ENCODE measurements around the gene LPIN2. TPM values are rescaled to one million over a fixed set of nuclear protein-coding genes. Genes with fewer than 3 reads are reported as not detected.

LPIN2 gene
- polyA plus RNA-seq, 4 donors = 38.0 to 41.3 (median 40.4) TPM

GRCh38 chr18:2967357-2967756 lies 45.6 kb downstream of the LPIN2 start:
- DNase-seq (ENCODE audit: low read depth in 4 of 4, low spot score in 2 of 4) = no peak

- no peak for DNase-seq (ENCODE audit: low read depth in 4 of 4, low spot score in 2 of 4)
Observed at GRCh38 chr18:2966560-2966959, 46.4 kb downstream of the LPIN2 start.

GRCh38 chr18:2965797-2966196 lies 47.1 kb downstream of the LPIN2 start:
- no peak for DNase-seq (ENCODE audit: low read depth in 4 of 4, low spot score in 2 of 4)

- DNase-seq (ENCODE audit: low read depth in 4 of 4, low spot score in 2 of 4) = no peak
Observed at GRCh38 chr18:2964361-2965010, 48.5 kb downstream of the LPIN2 start.

Other genes starting within 250 kb of the LPIN2 start
- 10 to 100 TPM; 10.8 to 19.0 (median 14.8) TPM for gene EMILIN2, start 166.1 kb downstream of the LPIN2 start, polyA plus RNA-seq (ENCODE audit: insufficient read length in 4 of 4)
- 1 to 10 TPM; 5.5 to 9.7 (median 5.9) TPM for gene MYOM1, start 206.8 kb upstream of the LPIN2 start, polyA plus RNA-seq (ENCODE audit: insufficient read length in 4 of 4)
- gene MYL12A, start 234.7 kb upstream of the LPIN2 start, polyA plus RNA-seq (ENCODE audit: insufficient read length in 4 of 4) = 100 to 1,000 TPM; 365 to 481 (median 397) TPM
- 100 to 1,000 TPM; 483 to 708 (median 554) TPM for gene MYL12B, start 249.0 kb upstream of the LPIN2 start, polyA plus RNA-seq (ENCODE audit: insufficient read length in 4 of 4)